Caco-2 (cell line): ENCODE results near the gene SLC22A23. TPM values are rescaled to one million over a fixed set of nuclear protein-coding genes. Genes with fewer than 3 reads are reported as not detected.

Experiments
- BruUV-seq: library from RNA; stranded (reverse); fragments of 400-500 nt; replicated peaks from 2 replicates; lab custom pipeline; 2021; lab: Mats Ljungman, UMichigan
- CTCF ChIA-PET: fragments of 300-600 bp; sonication (Branson Sonifier 250); formaldehyde crosslinking; loops from one replicate; lab custom pipeline; 2022; ENCODE audit warnings: antibody characterized with exemption; lab: Charles Lee
- POLR2A ChIA-PET: fragments of 300-600 bp; sonication (Branson Sonifier 250); formaldehyde crosslinking; loops from one replicate; lab custom pipeline; 2022; ENCODE audit warnings: antibody characterized with exemption; lab: Charles Lee
- DNase-seq, 2 experiments: peaks; one replicate each; pipeline versions ENCODE4 v3.0.0 to v3.0.0-alpha.2; 2020 to 2022
- H3K27me3 ChIP-seq: replicated peaks from 2 replicates; pipeline ENCODE4 v1.6.0; 2011; ENCODE audit warnings: low read length; ENCODE audit not compliant: control insufficient read depth, insufficient read depth
- H3K36me3 ChIP-seq: 2 replicates; pipeline ENCODE4 v1.5.1; 2011; ENCODE audit warnings: low read length; ENCODE audit not compliant: control insufficient read depth, insufficient read depth
- H3K4me1 ChIP-seq: fragments of 250-450 bp; sonication (Bioruptor Pico); 2 replicates; pipeline ENCODE4 v1.5.1; 2020; ENCODE audit warnings: mild to moderate bottlenecking
- H3K4me3 ChIP-seq: 2 replicates; pipeline ENCODE4 v1.5.1; 2011; ENCODE audit warnings: low read depth, mild to moderate bottlenecking, control low read depth, low read length
- H3K9me3 ChIP-seq: fragments of 250-450 bp; sonication (Bioruptor Pico); 2 replicates; pipeline ENCODE4 v1.5.1; 2020; ENCODE audit warnings: mild to moderate bottlenecking, moderate library complexity
- H3K27ac Mint-ChIP-seq: one replicate; pipeline ENCODE4 v1.8.0; 2022; ENCODE audit warnings: mixed read lengths; ENCODE audit not compliant: unreplicated experiment
- H3K27me3 Mint-ChIP-seq: one replicate; pipeline ENCODE4 v1.8.0; 2022; ENCODE audit warnings: mixed read lengths; ENCODE audit not compliant: insufficient read depth, unreplicated experiment
- H3K36me3 Mint-ChIP-seq: one replicate; pipeline ENCODE4 v1.8.0; 2022; ENCODE audit warnings: mild to moderate bottlenecking, mixed read lengths; ENCODE audit not compliant: insufficient read depth, unreplicated experiment
- H3K4me1 Mint-ChIP-seq: one replicate; pipeline ENCODE4 v1.8.0; 2022; ENCODE audit warnings: low read depth, mixed read lengths; ENCODE audit not compliant: unreplicated experiment
- H3K4me3 Mint-ChIP-seq: one replicate; pipeline ENCODE4 v1.8.0; 2022; ENCODE audit warnings: mild to moderate bottlenecking, moderate library complexity, mixed read lengths; ENCODE audit not compliant: unreplicated experiment
- H3K9me3 Mint-ChIP-seq: one replicate; pipeline ENCODE4 v1.8.0; 2022; ENCODE audit warnings: mixed read lengths; ENCODE audit not compliant: unreplicated experiment
- CTCF ChIP-seq, 2 experiments: fragments of 200-600 bp in 1 of 2; IDR thresholded peaks; 1 replicate in 1 of 2; 2 replicates in 1 of 2; pipeline versions ENCODE4 v1.5.1 to v1.8.0; 2011 to 2022; ENCODE audit warnings: antibody characterized with exemption in 1 of 2, control low read depth in 1 of 2, inconsistent platforms in 1 of 2, low read depth in 1 of 2, low read length in 1 of 2, mild to moderate bottlenecking in 1 of 2, moderate library complexity in 1 of 2; ENCODE audit not compliant: insufficient read depth in 1 of 2, severe bottlenecking in 1 of 2, unreplicated experiment in 1 of 2
- intact Hi-C: fragments of 100-400 bp; cut with micrococcal nuclease; formaldehyde crosslinking; loops from one replicate; pipeline ENCODE4 v1.10.0; 2022; ENCODE audit not compliant: unreplicated experiment
- total RNA-seq: library from RNA; stranded (reverse); gene quantifications from 2 replicates; pipeline ENCODE4 v1.2.3, GENCODE V29; 2022

Gene SLC22A23
- total RNA-seq, 1 experiment from 2014 or later: 45.5 TPM

- no peak for TF ChIP-seq CTCF (IDR thresholded peaks at IDR 0.05; ENCODE audit: insufficient read depth in 1 of 2, low read depth in 1 of 2, low read length in 1 of 2, severe bottlenecking in 1 of 2, unreplicated experiment in 1 of 2)
- H3K27me3 ChIP-seq: no peaks in the 10 kb centered on the region
- no peak overlapping the region for H3K4me3 ChIP-seq
- BruUV-seq: no TSS peak
- H3K4me3 Mint-ChIP-seq: no peak overlapping the region
- H3K36me3 Mint-ChIP-seq: peaks cover 30% of the 10 kb centered on the region
- peaks cover 2% of the 10 kb centered on the region for H3K36me3 ChIP-seq
- intact Hi-C loops: no loop called here
- no peak overlapping the region for H3K27ac Mint-ChIP-seq
- H3K9me3 ChIP-seq: no peaks in the 10 kb centered on the region
- H3K4me1 ChIP-seq: no peaks in the 10 kb centered on the region
- ChIA-PET POLR2A (no interaction called here), CTCF (interaction anchor here (0.6 kb wide), 1 partner anchor 217 kb away, joined by 3 read pairs; no protein-coding TSS in a partner anchor)
- H3K9me3 Mint-ChIP-seq: no peaks in the 10 kb centered on the region
- H3K4me1 Mint-ChIP-seq: peaks cover 7% of the 10 kb centered on the region
- DNase-seq: no peak
- H3K27me3 Mint-ChIP-seq: no peaks in the 10 kb centered on the region
Observed at GRCh38 chr6:3264356-3264755, 192.5 kb downstream of the SLC22A23 start.

GRCh38 chr6:3263096-3263495 is 193.8 kb downstream of the SLC22A23 start:
- Mint-ChIP-seq H3K4me1 (peaks cover 7% of the 10 kb centered on the region), H3K36me3 (peaks cover 18% of the 10 kb centered on the region), H3K27ac (no peak overlapping the region), H3K27me3 (no peaks in the 10 kb centered on the region), H3K9me3 (no peaks in the 10 kb centered on the region), H3K4me3 (no peak overlapping the region)
- POLR2A ChIA-PET: no interaction called here
- intact Hi-C loops: no loop called here
- Histone ChIP-seq H3K4me1 (no peaks in the 10 kb centered on the region; the same call in 1 of the 2 replicates), H3K27me3 (no peaks in the 10 kb centered on the region), H3K36me3 (peaks cover 2% of the 10 kb centered on the region), H3K4me3 (no peak overlapping the region), H3K9me3 (no peaks in the 10 kb centered on the region)
- CTCF ChIA-PET: no interaction called here
- BruUV-seq: no TSS peak
- no peak for DNase-seq
- TF ChIP-seq CTCF (IDR thresholded peaks at IDR 0.05; ENCODE audit: insufficient read depth in 1 of 2, low read depth in 1 of 2, low read length in 1 of 2, severe bottlenecking in 1 of 2, unreplicated experiment in 1 of 2): no peak

- no peak overlapping the region for H3K4me3 ChIP-seq
- TF ChIP-seq CTCF (IDR thresholded peaks at IDR 0.05; ENCODE audit: insufficient read depth in 1 of 2, low read depth in 1 of 2, low read length in 1 of 2, severe bottlenecking in 1 of 2, unreplicated experiment in 1 of 2): no peak
- peaks cover 2% of the 10 kb centered on the region for H3K36me3 ChIP-seq
- Mint-ChIP-seq H3K27me3 (no peaks in the 10 kb centered on the region), H3K4me3 (no peak overlapping the region), H3K9me3 (no peaks in the 10 kb centered on the region), H3K27ac (no peak overlapping the region), H3K36me3 (peaks cover 14% of the 10 kb centered on the region), H3K4me1 (peaks cover 7% of the 10 kb centered on the region)
- BruUV-seq: no TSS peak
- intact Hi-C loops: no loop called here
- no peaks in the 10 kb centered on the region; the same call in 1 of the 2 replicates for H3K4me1 ChIP-seq
- no peak for DNase-seq
- no peaks in the 10 kb centered on the region for H3K9me3 ChIP-seq
- no peaks in the 10 kb centered on the region for H3K27me3 ChIP-seq
- ChIA-PET POLR2A (no interaction called here), CTCF (no interaction called here)
Observed at GRCh38 chr6:3261921-3262320, 194.9 kb downstream of the SLC22A23 start.
